A673 (cell line): Measurements from ENCODE around the gene IFIT3. TPM values are rescaled to one million over a fixed set of nuclear protein-coding genes. Genes with fewer than 3 reads are reported as not detected.

Source experiments
- BruUV-seq: library from RNA; stranded (reverse); fragments of 400-500 nt; replicated peaks from 2 replicates; lab custom pipeline; 2021; lab: Mats Ljungman, UMichigan
- CTCF ChIA-PET: fragments of 300-600 bp; sonication (Branson Sonifier 250); formaldehyde crosslinking; loops from one replicate; lab custom pipeline; 2022; ENCODE audit warnings: antibody characterized with exemption; lab: Charles Lee
- POLR2A ChIA-PET: fragments of 300-600 bp; sonication (Branson Sonifier 250); formaldehyde crosslinking; loops from one replicate; lab custom pipeline; 2022; ENCODE audit warnings: antibody characterized with exemption; ENCODE audit not compliant: low non-redundant PET; lab: Charles Lee
- DNase-seq: peaks from one replicate; pipeline ENCODE4 v3.0.0-alpha.2; 2015; ENCODE audit warnings: low spot score
- H3K27ac ChIP-seq: fragments of 200-600 bp; sonication (generic); 2 replicates; pipeline ENCODE4 v1.5.1; 2016; ENCODE audit warnings: mixed run types, low read depth, mild to moderate bottlenecking, mixed read lengths, antibody characterized with exemption, low read length; ENCODE audit not compliant: poor library complexity, severe bottlenecking
- H3K27me3 ChIP-seq: fragments of 200-600 bp; sonication (generic); replicated peaks from 2 replicates; pipeline ENCODE4 v1.6.1; 2017; ENCODE audit warnings: mixed run types, low read depth, mild to moderate bottlenecking, mixed read lengths, antibody characterized with exemption, low read length; ENCODE audit not compliant: insufficient read depth, poor library complexity
- H3K36me3 ChIP-seq: fragments of 200-600 bp; sonication (generic); 2 replicates; pipeline ENCODE4 v1.6.1; 2016; ENCODE audit warnings: mixed run types, mild to moderate bottlenecking, mixed read lengths, antibody characterized with exemption, low read length; ENCODE audit not compliant: insufficient read depth, poor library complexity, severe bottlenecking
- H3K4me1 ChIP-seq: fragments of 200-600 bp; sonication (generic); 2 replicates; pipeline ENCODE4 v1.6.1; 2017; ENCODE audit warnings: mixed run types, mild to moderate bottlenecking, mixed read lengths, antibody characterized with exemption, low read length; ENCODE audit not compliant: insufficient read depth, poor library complexity, severe bottlenecking
- H3K4me3 ChIP-seq: fragments of 200-600 bp; sonication (generic); 2 replicates; pipeline ENCODE4 v1.5.1; 2016; ENCODE audit warnings: low read depth, mixed run types, mild to moderate bottlenecking, mixed read lengths, low read length; ENCODE audit not compliant: poor library complexity, severe bottlenecking
- H3K9me3 ChIP-seq: fragments of 200-600 bp; sonication (generic); 2 replicates; pipeline ENCODE4 v1.6.1; 2016; ENCODE audit warnings: mixed run types, low read depth, mild to moderate bottlenecking, mixed read lengths, antibody characterized with exemption, low read length; ENCODE audit not compliant: poor library complexity, severe bottlenecking
- EZH2 ChIP-seq: fragments of 200-600 bp; sonication (generic); IDR thresholded peaks from 2 replicates; pipeline ENCODE4 v1.6.1; 2017; ENCODE audit warnings: borderline replicate concordance, low read depth, mild to moderate bottlenecking, mixed read lengths, antibody characterized with exemption, low read length; ENCODE audit not compliant: poor library complexity, severe bottlenecking
- intact Hi-C: fragments of 100-400 bp; cut with micrococcal nuclease; formaldehyde crosslinking; loops from one replicate; pipeline ENCODE4 v1.10.0; 2022; ENCODE audit not compliant: unreplicated experiment
- total RNA-seq: library from RNA; stranded (reverse); gene quantifications from 2 replicates; pipeline ENCODE4 v1.2.3, GENCODE V29; 2021
- TF ChIP-seq, protein P1 (sequence below): fragments of 300-800, 200-600 bp; sonication (generic); conservative IDR thresholded peaks from 2 replicates; pipeline ENCODE4 v1.5.1; 2017; ENCODE audit warnings: low read depth, mild to moderate bottlenecking, antibody characterized with exemption, low read length, moderate library complexity, mixed read lengths

IFIT3 gene
- total RNA-seq, 1 experiment from 2014 or later: 6.7 TPM

- Histone ChIP-seq H3K9me3 (no peaks in the 10 kb centered on the region), H3K4me3 (no peak overlapping the region), H3K27me3 (no peaks in the 10 kb centered on the region), H3K4me1 (peaks cover 14% of the 10 kb centered on the region), H3K27ac (no peak overlapping the region), H3K36me3 (no peaks in the 10 kb centered on the region)
- ChIA-PET POLR2A (no interaction called here), CTCF (no interaction called here)
- TF ChIP-seq, protein P1, sequence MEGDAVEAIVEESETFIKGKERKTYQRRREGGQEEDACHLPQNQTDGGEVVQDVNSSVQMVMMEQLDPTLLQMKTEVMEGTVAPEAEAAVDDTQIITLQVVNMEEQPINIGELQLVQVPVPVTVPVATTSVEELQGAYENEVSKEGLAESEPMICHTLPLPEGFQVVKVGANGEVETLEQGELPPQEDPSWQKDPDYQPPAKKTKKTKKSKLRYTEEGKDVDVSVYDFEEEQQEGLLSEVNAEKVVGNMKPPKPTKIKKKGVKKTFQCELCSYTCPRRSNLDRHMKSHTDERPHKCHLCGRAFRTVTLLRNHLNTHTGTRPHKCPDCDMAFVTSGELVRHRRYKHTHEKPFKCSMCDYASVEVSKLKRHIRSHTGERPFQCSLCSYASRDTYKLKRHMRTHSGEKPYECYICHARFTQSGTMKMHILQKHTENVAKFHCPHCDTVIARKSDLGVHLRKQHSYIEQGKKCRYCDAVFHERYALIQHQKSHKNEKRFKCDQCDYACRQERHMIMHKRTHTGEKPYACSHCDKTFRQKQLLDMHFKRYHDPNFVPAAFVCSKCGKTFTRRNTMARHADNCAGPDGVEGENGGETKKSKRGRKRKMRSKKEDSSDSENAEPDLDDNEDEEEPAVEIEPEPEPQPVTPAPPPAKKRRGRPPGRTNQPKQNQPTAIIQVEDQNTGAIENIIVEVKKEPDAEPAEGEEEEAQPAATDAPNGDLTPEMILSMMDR: no peak
- TF ChIP-seq EZH2: no peak
- intact Hi-C loops: no loop called here
- no TSS peak for BruUV-seq
- DNase-seq: no peak
Observed at GRCh38 chr10:89338713-89339112, 10.9 kb downstream of the IFIT3 start.

GRCh38 chr10:89339875-89340274 is 12.1 kb downstream of the IFIT3 start:
- H3K36me3 ChIP-seq: no peaks in the 10 kb centered on the region
- no peaks in the 10 kb centered on the region for H3K27me3 ChIP-seq
- H3K4me1 ChIP-seq: peaks cover 9% of the 10 kb centered on the region
- CTCF ChIA-PET: no interaction called here
- H3K9me3 ChIP-seq: no peaks in the 10 kb centered on the region
- no peak for DNase-seq
- TF ChIP-seq, protein P1: no peak
- TF ChIP-seq EZH2: no peak
- no TSS peak for BruUV-seq
- intact Hi-C loops: no loop called here
- H3K4me3 ChIP-seq: no peak overlapping the region
- H3K27ac ChIP-seq: no peak overlapping the region
- POLR2A ChIA-PET: no interaction called here

GRCh38 chr10:89341649-89342048 is 13.9 kb downstream of the IFIT3 start:
- Histone ChIP-seq H3K9me3 (no peaks in the 10 kb centered on the region), H3K27me3 (no peaks in the 10 kb centered on the region), H3K4me1 (peaks cover 21% of the 10 kb centered on the region), H3K4me3 (no peak overlapping the region), H3K36me3 (no peaks in the 10 kb centered on the region), H3K27ac (no peak overlapping the region)
- CTCF ChIA-PET: no interaction called here
- POLR2A ChIA-PET: no interaction called here
- no peak for TF ChIP-seq EZH2
- TF ChIP-seq, protein P1: no peak
- intact Hi-C loops: no loop called here
- BruUV-seq: no TSS peak
- DNase-seq: no peak
